Measurements from ENCODE around the gene SORT1. TPM values are rescaled to one million over a fixed set of nuclear protein-coding genes. Genes with fewer than 3 reads are reported as not detected.

Gene SORT1
- total RNA-seq, 2 experiments from 2014 or later: 21.8 to 45.5 TPM

DNA sequence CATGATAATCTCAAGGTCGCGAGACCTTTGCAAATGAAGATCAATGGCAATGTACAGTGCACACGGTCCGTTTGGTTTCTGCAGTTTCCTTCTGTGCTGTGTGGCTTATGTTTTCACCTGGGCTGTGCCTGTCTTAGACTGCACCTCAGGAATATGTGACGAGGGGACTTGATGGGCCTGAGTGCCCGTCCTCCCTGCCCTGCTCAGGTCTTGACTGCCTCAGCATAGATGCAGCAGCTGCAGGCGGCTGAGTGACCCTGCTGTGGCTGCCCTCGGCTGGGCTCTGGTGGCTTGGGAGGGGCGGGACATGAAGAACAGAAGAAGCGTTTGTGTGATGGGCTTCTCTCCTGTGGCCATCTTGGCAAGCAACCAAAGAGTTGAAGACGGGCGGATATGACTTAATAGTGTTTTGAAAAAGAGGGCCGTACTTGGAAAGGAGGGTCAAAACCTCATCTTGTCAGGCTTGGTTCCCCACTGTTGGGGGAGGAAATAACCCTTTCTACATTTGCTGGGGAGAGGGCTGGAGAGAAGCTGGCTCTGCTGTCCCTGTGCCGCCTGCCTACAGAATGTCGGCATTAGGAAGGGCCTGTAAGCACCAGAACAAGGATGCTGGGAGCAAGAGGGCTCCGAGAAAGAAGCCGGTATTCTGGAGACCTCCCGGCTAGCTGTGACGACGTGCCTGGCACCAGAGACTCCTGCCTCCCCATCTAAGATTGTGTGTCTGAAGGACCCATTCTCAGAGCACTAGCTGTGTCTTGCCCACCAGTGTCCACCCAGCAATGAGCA lies 98.0 kb downstream of the SORT1 start:
- no peaks in the 10 kb centered on the region for H3K79me2 ChIP-seq (ENCODE audit: insufficient read depth, low read depth, low read length)
- ChIA-PET CTCF (ENCODE audit: unreplicated experiment) (interaction anchor here (0.5 kb wide), 1 partner anchor 910 kb away, joined by 3 read pairs; no protein-coding TSS in a partner anchor), POLR2A (interaction anchor here (1.0 kb wide), 1 partner anchor 12 kb away, joined by 3 read pairs; no protein-coding TSS in a partner anchor)
- H3K36me3 ChIP-seq (ENCODE audit: insufficient read depth, low read length): no peaks in the 10 kb centered on the region
- no peaks in the 10 kb centered on the region for H3K9me2 ChIP-seq (ENCODE audit: insufficient read depth, low read length)
- no peak overlapping the region for H3K4me2 ChIP-seq (ENCODE audit: low read length)
- no peak overlapping the region for H3K27ac ChIP-seq (ENCODE audit: low read depth, low read length, poor library complexity, severe bottlenecking)
- DNase-seq (ENCODE audit: low spot score): no peak
- TF ChIP-seq, protein P1, sequence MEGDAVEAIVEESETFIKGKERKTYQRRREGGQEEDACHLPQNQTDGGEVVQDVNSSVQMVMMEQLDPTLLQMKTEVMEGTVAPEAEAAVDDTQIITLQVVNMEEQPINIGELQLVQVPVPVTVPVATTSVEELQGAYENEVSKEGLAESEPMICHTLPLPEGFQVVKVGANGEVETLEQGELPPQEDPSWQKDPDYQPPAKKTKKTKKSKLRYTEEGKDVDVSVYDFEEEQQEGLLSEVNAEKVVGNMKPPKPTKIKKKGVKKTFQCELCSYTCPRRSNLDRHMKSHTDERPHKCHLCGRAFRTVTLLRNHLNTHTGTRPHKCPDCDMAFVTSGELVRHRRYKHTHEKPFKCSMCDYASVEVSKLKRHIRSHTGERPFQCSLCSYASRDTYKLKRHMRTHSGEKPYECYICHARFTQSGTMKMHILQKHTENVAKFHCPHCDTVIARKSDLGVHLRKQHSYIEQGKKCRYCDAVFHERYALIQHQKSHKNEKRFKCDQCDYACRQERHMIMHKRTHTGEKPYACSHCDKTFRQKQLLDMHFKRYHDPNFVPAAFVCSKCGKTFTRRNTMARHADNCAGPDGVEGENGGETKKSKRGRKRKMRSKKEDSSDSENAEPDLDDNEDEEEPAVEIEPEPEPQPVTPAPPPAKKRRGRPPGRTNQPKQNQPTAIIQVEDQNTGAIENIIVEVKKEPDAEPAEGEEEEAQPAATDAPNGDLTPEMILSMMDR (conservative IDR thresholded peaks at IDR 0.05; ENCODE audit: low read length): no peak
- no peak for TF ChIP-seq EZH2phosphoT487 (IDR thresholded peaks at IDR 0.05; ENCODE audit: borderline replicate concordance, low read depth, low read length)
- peaks cover 12% of the 10 kb centered on the region for H3K4me1 ChIP-seq (ENCODE audit: insufficient read depth, low read length, poor library complexity, severe bottlenecking)
- no peak overlapping the region for H3K4me3 ChIP-seq (ENCODE audit: low read depth, low read length, poor library complexity, severe bottlenecking)
- intact Hi-C loops (cut with micrococcal nuclease; ENCODE audit: unreplicated experiment): no loop called here
- no peaks in the 10 kb centered on the region for H4K20me1 ChIP-seq (ENCODE audit: insufficient read depth, low read length)
- BruUV-seq (replicated peaks): no TSS peak
- no peaks in the 10 kb centered on the region for H3K9me3 ChIP-seq (ENCODE audit: low read length)
- no peak overlapping the region for H2AFZ ChIP-seq (ENCODE audit: low read length)

DNA sequence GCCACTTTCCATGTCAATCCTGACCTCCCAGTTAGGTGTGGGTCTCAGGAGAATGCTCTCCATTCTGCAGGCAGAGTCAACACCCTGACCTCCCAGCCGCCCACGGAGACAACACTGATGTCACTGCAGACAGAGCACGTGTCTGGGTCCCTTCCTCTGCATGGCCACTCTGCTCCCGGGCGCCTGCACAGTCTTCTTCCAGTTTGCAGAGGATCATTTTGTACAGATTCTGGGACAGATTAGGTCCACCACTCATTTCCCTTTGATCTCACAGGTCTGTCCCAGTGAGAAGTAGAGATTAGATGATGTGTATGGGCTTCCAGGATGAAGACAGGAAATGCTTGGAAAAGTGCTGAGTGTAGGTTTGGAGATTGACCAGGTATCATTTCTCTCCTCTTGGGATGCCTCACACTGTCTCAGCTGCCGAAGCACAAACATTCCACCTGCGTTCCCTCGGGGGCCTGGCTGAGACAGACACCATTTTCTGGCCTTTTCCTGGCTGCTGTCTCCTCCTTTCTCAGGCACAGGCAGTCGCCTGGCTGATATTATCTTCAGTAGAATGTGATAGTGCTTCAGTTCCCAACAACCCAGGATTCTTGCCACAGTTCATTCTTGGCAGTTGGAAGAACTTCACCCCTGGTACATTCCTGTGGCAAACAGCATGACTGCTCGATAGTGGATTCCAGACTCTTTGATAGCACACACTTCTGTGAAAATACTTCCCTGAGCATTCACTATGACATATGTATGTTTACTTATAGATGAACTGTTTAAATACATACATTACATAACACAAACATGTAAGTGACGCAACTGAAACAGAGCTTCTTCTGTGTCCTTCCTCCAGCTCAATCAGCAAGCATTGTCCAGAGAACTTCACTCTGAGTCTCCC lies 98.8 kb downstream of the SORT1 start:
- no peak for TF ChIP-seq EZH2phosphoT487 (IDR thresholded peaks at IDR 0.05; ENCODE audit: borderline replicate concordance, low read depth, low read length)
- TF ChIP-seq, protein P1 (conservative IDR thresholded peaks at IDR 0.05; ENCODE audit: low read length): no peak
- H4K20me1 ChIP-seq (ENCODE audit: insufficient read depth, low read length): no peaks in the 10 kb centered on the region
- intact Hi-C loops (cut with micrococcal nuclease; ENCODE audit: unreplicated experiment): no loop called here
- H3K79me2 ChIP-seq (ENCODE audit: insufficient read depth, low read depth, low read length): no peaks in the 10 kb centered on the region
- peak overlapping the region; percentile 12; the same call in 1 of the 2 replicates for H2AFZ ChIP-seq (ENCODE audit: low read length)
- H3K36me3 ChIP-seq (ENCODE audit: insufficient read depth, low read length): no peaks in the 10 kb centered on the region
- ChIA-PET CTCF (ENCODE audit: unreplicated experiment) (interaction anchor here (0.5 kb wide), 1 partner anchor 911 kb away, joined by 3 read pairs; no protein-coding TSS in a partner anchor), POLR2A (no interaction called here)
- no peak for DNase-seq (ENCODE audit: low spot score)
- BruUV-seq (replicated peaks): no TSS peak
- H3K4me2 ChIP-seq (ENCODE audit: low read length): no peak overlapping the region
- H3K27ac ChIP-seq (ENCODE audit: low read depth, low read length, poor library complexity, severe bottlenecking): no peak overlapping the region
- H3K4me1 ChIP-seq (ENCODE audit: insufficient read depth, low read length, poor library complexity, severe bottlenecking): peaks cover 17% of the 10 kb centered on the region
- H3K4me3 ChIP-seq (ENCODE audit: low read depth, low read length, poor library complexity, severe bottlenecking): no peak overlapping the region
- no peaks in the 10 kb centered on the region for H3K9me2 ChIP-seq (ENCODE audit: insufficient read depth, low read length)
- H3K9me3 ChIP-seq (ENCODE audit: low read length): no peaks in the 10 kb centered on the region
